ENCODE data around the gene ST8SIA1. TPM values are rescaled to one million over a fixed set of nuclear protein-coding genes. Genes with fewer than 3 reads are reported as not detected.

Gene ST8SIA1
- total RNA-seq, 1 donor from 2014 or later = 7.7 TPM

DNA sequence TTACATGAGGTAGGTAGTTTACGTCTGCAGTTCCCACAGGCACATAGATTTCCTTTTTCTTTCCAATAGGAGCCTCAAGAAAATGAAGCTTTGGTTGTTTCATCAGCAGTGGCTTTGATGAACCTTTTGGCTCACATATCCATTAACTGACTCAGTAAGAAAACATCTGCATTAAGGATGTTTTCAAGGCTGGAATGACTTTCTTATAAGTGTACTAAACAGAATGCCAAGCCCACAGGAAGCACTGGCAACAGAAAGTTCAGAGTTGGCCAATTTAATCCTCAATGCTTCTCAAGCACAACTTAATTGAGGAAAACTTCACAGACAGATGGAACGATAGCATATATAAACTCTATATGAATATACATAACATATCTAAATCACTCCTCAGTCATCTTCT is 63.5 kb downstream of the ST8SIA1 start:
- DNase-seq (ENCODE audit: low read depth) (peak; percentile 94), FAIRE-seq (peak; percentile 81)
- Histone ChIP-seq H3K4me2 (ENCODE audit: low read length) (peak overlapping the region; percentile 51), H4K20me1 (ENCODE audit: insufficient read depth, low read length) (no peaks in the 10 kb centered on the region), H3K9me3 (ENCODE audit: insufficient read depth, low read depth, low read length) (no peaks in the 10 kb centered on the region), H2AFZ (ENCODE audit: low read depth, low read length) (no peak overlapping the region), H3K36me3 (ENCODE audit: insufficient read depth, low read length) (no peaks in the 10 kb centered on the region), H3K9ac (ENCODE audit: low read length) (no peak overlapping the region), H3K79me2 (ENCODE audit: insufficient read depth, low read length) (no peaks in the 10 kb centered on the region), H3K27ac (ENCODE audit: low read depth, low read length) (no peak overlapping the region), H3K27me3 (ENCODE audit: insufficient read depth, low read length) (no peaks in the 10 kb centered on the region), H3K4me3 (ENCODE audit: insufficient read depth, low read depth, low read length) (no peak overlapping the region), H3K4me1 (ENCODE audit: insufficient read depth, low read length) (peaks cover 20% of the 10 kb centered on the region)
- H3K4me1 Mint-ChIP-seq (ENCODE audit: low read depth, unreplicated experiment) = peaks cover 27% of the 10 kb centered on the region
- TF ChIP-seq, protein P1, sequence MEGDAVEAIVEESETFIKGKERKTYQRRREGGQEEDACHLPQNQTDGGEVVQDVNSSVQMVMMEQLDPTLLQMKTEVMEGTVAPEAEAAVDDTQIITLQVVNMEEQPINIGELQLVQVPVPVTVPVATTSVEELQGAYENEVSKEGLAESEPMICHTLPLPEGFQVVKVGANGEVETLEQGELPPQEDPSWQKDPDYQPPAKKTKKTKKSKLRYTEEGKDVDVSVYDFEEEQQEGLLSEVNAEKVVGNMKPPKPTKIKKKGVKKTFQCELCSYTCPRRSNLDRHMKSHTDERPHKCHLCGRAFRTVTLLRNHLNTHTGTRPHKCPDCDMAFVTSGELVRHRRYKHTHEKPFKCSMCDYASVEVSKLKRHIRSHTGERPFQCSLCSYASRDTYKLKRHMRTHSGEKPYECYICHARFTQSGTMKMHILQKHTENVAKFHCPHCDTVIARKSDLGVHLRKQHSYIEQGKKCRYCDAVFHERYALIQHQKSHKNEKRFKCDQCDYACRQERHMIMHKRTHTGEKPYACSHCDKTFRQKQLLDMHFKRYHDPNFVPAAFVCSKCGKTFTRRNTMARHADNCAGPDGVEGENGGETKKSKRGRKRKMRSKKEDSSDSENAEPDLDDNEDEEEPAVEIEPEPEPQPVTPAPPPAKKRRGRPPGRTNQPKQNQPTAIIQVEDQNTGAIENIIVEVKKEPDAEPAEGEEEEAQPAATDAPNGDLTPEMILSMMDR (IDR thresholded peaks at IDR 0.05; ENCODE audit: insufficient read depth, low read depth, low read length) = no peak
- no peak for TF ChIP-seq EZH2 (IDR thresholded peaks at IDR 0.05; ENCODE audit: insufficient read depth, low read length)
- peak overlapping the region; percentile 89 for H3K27ac Mint-ChIP-seq (ENCODE audit: unreplicated experiment)
- peaks cover 8% of the 10 kb centered on the region for H3K9me3 Mint-ChIP-seq (ENCODE audit: unreplicated experiment)
- no peaks in the 10 kb centered on the region for H3K36me3 Mint-ChIP-seq (ENCODE audit: low read depth, unreplicated experiment)
- no peaks in the 10 kb centered on the region for H3K27me3 Mint-ChIP-seq (ENCODE audit: low read depth, unreplicated experiment)
- H3K4me3 Mint-ChIP-seq (ENCODE audit: unreplicated experiment) = no peak overlapping the region

DNA sequence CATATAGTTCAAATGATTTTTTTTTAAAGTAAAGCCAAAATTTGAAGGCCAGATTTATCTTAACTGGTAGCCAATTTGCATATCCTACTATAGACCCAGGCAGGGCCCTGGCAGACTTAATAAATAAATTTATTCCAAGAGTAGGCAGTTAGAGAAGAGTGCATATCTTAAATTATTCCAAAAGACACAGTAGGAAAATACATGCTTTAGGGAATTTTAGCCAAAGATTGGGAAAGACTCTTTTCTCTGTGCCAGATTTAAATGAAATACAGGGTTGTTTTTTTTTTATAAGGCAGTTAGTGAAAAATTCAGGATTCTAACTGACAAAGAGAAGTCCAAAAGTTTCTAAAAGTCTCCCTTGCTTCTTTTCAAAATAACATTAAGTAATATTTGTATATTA is 65.5 kb downstream of the ST8SIA1 start:
- Histone ChIP-seq H4K20me1 (ENCODE audit: insufficient read depth, low read length) (no peaks in the 10 kb centered on the region), H3K4me2 (ENCODE audit: low read length) (no peak overlapping the region), H2AFZ (ENCODE audit: low read depth, low read length) (no peak overlapping the region), H3K9me3 (ENCODE audit: insufficient read depth, low read depth, low read length) (no peaks in the 10 kb centered on the region), H3K27me3 (ENCODE audit: insufficient read depth, low read length) (no peaks in the 10 kb centered on the region), H3K4me1 (ENCODE audit: insufficient read depth, low read length) (peaks cover 13% of the 10 kb centered on the region), H3K36me3 (ENCODE audit: insufficient read depth, low read length) (no peaks in the 10 kb centered on the region), H3K79me2 (ENCODE audit: insufficient read depth, low read length) (no peaks in the 10 kb centered on the region), H3K9ac (ENCODE audit: low read length) (no peak overlapping the region), H3K4me3 (ENCODE audit: insufficient read depth, low read depth, low read length) (no peak overlapping the region), H3K27ac (ENCODE audit: low read depth, low read length) (no peak overlapping the region)
- Mint-ChIP-seq H3K4me3 (ENCODE audit: unreplicated experiment) (no peak overlapping the region), H3K4me1 (ENCODE audit: low read depth, unreplicated experiment) (peaks cover 24% of the 10 kb centered on the region), H3K27me3 (ENCODE audit: low read depth, unreplicated experiment) (no peaks in the 10 kb centered on the region), H3K9me3 (ENCODE audit: unreplicated experiment) (peaks cover 8% of the 10 kb centered on the region), H3K27ac (ENCODE audit: unreplicated experiment) (no peak overlapping the region), H3K36me3 (ENCODE audit: low read depth, unreplicated experiment) (no peaks in the 10 kb centered on the region)
- no peak for DNase-seq (ENCODE audit: low read depth)
- no peak for TF ChIP-seq EZH2 (IDR thresholded peaks at IDR 0.05; ENCODE audit: insufficient read depth, low read length)
- FAIRE-seq = no peak

DNA sequence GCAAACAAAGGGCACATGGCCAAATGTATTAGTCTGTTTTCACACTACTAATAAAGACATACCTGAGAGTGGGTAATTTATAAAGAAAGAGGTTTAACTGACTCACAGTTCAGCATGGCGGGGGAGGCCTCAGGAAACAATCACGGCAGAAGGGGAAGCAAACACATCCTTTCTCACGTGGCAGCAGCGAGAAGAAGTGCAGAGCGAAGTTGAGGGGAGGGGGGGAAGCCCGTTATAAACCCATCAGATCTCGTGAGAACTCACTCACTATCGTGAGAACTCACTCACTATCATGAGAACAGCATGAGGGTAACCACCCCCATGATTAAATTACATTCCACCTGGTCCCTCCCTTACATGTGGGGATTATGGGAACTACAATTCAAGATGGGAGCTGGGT is 66.1 kb downstream of the ST8SIA1 start:
- Histone ChIP-seq H2AFZ (ENCODE audit: low read depth, low read length) (no peak overlapping the region), H3K79me2 (ENCODE audit: insufficient read depth, low read length) (no peaks in the 10 kb centered on the region), H4K20me1 (ENCODE audit: insufficient read depth, low read length) (no peaks in the 10 kb centered on the region), H3K27me3 (ENCODE audit: insufficient read depth, low read length) (no peaks in the 10 kb centered on the region), H3K9ac (ENCODE audit: low read length) (no peak overlapping the region), H3K36me3 (ENCODE audit: insufficient read depth, low read length) (no peaks in the 10 kb centered on the region), H3K4me3 (ENCODE audit: insufficient read depth, low read depth, low read length) (no peak overlapping the region), H3K4me2 (ENCODE audit: low read length) (no peak overlapping the region), H3K27ac (ENCODE audit: low read depth, low read length) (no peak overlapping the region), H3K4me1 (ENCODE audit: insufficient read depth, low read length) (peaks cover 13% of the 10 kb centered on the region), H3K9me3 (ENCODE audit: insufficient read depth, low read depth, low read length) (no peaks in the 10 kb centered on the region)
- DNase-seq (ENCODE audit: low read depth) (no peak), FAIRE-seq (no peak)
- no peak overlapping the region for H3K27ac Mint-ChIP-seq (ENCODE audit: unreplicated experiment)
- no peak overlapping the region for H3K4me3 Mint-ChIP-seq (ENCODE audit: unreplicated experiment)
- no peaks in the 10 kb centered on the region for H3K27me3 Mint-ChIP-seq (ENCODE audit: low read depth, unreplicated experiment)
- H3K9me3 Mint-ChIP-seq (ENCODE audit: unreplicated experiment) = peaks cover 8% of the 10 kb centered on the region
- H3K4me1 Mint-ChIP-seq (ENCODE audit: low read depth, unreplicated experiment) = peaks cover 29% of the 10 kb centered on the region
- TF ChIP-seq, protein P1 (IDR thresholded peaks at IDR 0.05; ENCODE audit: insufficient read depth, low read depth, low read length) = no peak
- TF ChIP-seq EZH2 (IDR thresholded peaks at IDR 0.05; ENCODE audit: insufficient read depth, low read length) = no peak
- no peaks in the 10 kb centered on the region for H3K36me3 Mint-ChIP-seq (ENCODE audit: low read depth, unreplicated experiment)
